ENCODE results near the gene IL11. TPM values are rescaled to one million over a fixed set of nuclear protein-coding genes. Genes with fewer than 3 reads are reported as not detected.
A peak's percentile ranks its signal among the peaks of the same experiment; 100 is the strongest.
"Not testable (repeated sequence)": the region's sequence is repeated elsewhere in the genome, so short reads cannot be mapped to it uniquely, and the experiment has no call there.

The IL11 gene
- total RNA-seq, 6 experiments from 2014 or later = not detected

- whole genome bisulfite sequencing (ENCODE audit: insufficient coverage, low coverage, low lambda C conversion rate, missing lambda C conversion rate) = 25% methylated on average over 2 of the region's 35 CpGs
- ATAC-seq (peak in 1 of 4 donors; percentile 1), DNase-seq (peak in 2 of 3 donors; percentile 50 to 65)
- H3K27me3 ChIP-seq = no peaks in the 10 kb centered on the region
- H3K27ac ChIP-seq = peak overlapping the region; percentile 90 to 95 (median 92)
- H3K36me3 ChIP-seq = peaks cover 0 to 14% (median 3%) of the 10 kb centered on the region in 4 donors
- H3K9me3 ChIP-seq = no peaks in the 10 kb centered on the region
- intact Hi-C loops (cut with DNase I) = loop anchor here in 1 of 2 donors (10.0 kb wide), 1 partner anchor 102 kb away; no protein-coding TSS in a partner anchor
- peak overlapping the region; percentile 71 to 88 (median 83) for H3K4me3 ChIP-seq
- H3K4me1 ChIP-seq = peaks cover 0 to 2% (median 0%) of the 10 kb centered on the region in 4 donors
- TF ChIP-seq CTCF (IDR thresholded peaks at IDR 0.05) = no peak
- no peak for TF ChIP-seq POLR2A (IDR thresholded peaks at IDR 0.05)
These were observed 36.7 kb upstream of the IL11 start for GRCh38 chr19:55406826-55407549.

GRCh38 chr19:55406091-55406825 lies 36.0 kb upstream of the IL11 start:
- Histone ChIP-seq H3K27me3 (no peaks in the 10 kb centered on the region), H3K4me3 (no peak overlapping the region), H3K36me3 (peaks cover 0 to 17% (median 3%) of the 10 kb centered on the region in 4 donors), H3K27ac (no peak overlapping the region), H3K9me3 (no peaks in the 10 kb centered on the region), H3K4me1 (peaks cover 0 to 2% (median 0%) of the 10 kb centered on the region in 4 donors)
- TF ChIP-seq POLR2A (IDR thresholded peaks at IDR 0.05) (no peak), CTCF (IDR thresholded peaks at IDR 0.05) (no peak)
- intact Hi-C loops (cut with DNase I) = loop anchor here in 1 of 2 donors (10.0 kb wide), 1 partner anchor 101 kb away; no protein-coding TSS in a partner anchor
- 76% methylated on average over 13 of the region's 14 CpGs for WGBS (ENCODE audit: insufficient coverage, low coverage, low lambda C conversion rate, missing lambda C conversion rate)
- DNase-seq (no peak), ATAC-seq (no peak)

- H3K27ac ChIP-seq = no peak overlapping the region
- WGBS (ENCODE audit: insufficient coverage, low coverage, low lambda C conversion rate, missing lambda C conversion rate) = 84% methylated on average over 5 of the region's 5 CpGs
- DNase-seq = no peak
- no peaks in the 10 kb centered on the region for H3K27me3 ChIP-seq
- intact Hi-C loops (cut with DNase I) = loop anchor here in 1 of 2 donors (10.0 kb wide), 1 partner anchor 101 kb away; no protein-coding TSS in a partner anchor
- no peak overlapping the region for H3K4me3 ChIP-seq
- no peak for TF ChIP-seq CTCF (IDR thresholded peaks at IDR 0.05)
- no peak for TF ChIP-seq POLR2A (IDR thresholded peaks at IDR 0.05)
- H3K36me3 ChIP-seq = peaks cover 0 to 17% (median 3%) of the 10 kb centered on the region in 4 donors
- no peaks in the 10 kb centered on the region for H3K9me3 ChIP-seq
- ATAC-seq = no peak
- peaks cover 0 to 2% (median 0%) of the 10 kb centered on the region in 4 donors for H3K4me1 ChIP-seq
These were observed 35.4 kb upstream of the IL11 start for GRCh38 chr19:55405638-55406037.

DNA sequence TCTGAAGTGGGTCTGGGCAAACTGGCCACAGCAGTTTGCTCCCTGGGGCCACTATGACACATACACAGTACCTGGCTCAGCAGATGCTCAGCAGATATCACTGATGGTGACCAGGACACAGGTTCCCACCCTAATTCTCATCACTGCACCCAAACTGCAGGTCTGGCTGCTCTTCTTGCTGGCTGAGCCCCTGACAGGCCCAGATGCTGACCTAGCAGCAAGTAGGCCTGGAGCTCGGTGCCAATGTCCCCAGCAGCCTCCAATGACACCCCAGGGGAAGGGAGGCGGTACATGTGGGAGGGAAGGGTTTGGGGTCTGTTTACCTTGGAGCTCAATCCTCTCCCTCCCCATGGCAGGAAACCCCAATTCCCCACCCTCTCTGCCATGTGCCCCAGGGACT lies 32.2 kb upstream of the IL11 start:
- no CpG with 5 or more reads among the region's 2 CpGs for WGBS (ENCODE audit: insufficient coverage, low coverage, low lambda C conversion rate, missing lambda C conversion rate)
- intact Hi-C loops (cut with DNase I) = loop anchor here in 1 of 2 donors (10.0 kb wide), 1 partner anchor 98 kb away; no protein-coding TSS in a partner anchor

DNA sequence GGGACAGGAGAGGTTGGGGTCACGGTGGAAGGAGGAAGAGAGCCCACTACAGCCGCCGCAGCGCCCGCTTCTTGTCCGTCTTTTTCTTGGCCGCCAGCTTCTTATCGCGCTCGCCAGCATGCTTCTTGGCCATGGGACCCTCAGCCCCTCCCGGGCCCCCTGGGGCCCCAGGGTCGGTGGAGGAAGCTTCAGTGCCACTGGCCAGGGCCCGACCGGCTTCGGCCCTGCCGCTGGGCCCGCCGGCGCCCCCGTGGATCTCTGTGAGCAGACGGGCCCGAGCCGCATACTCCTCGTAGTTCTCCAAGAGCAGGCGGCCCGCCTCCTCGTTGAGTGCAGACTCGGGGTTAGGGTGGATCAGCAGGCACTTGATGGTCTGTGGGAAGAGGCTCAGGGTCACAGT lies 31.1 kb upstream of the IL11 start:
- H3K27ac ChIP-seq, ATAC-seq, H3K9me3 ChIP-seq, H3K4me1 ChIP-seq, H3K27me3 ChIP-seq, DNase-seq, H3K4me3 ChIP-seq: not testable (repeated sequence)
- peaks cover 0 to 17% (median 3%) of the 10 kb centered on the region in 4 donors for H3K36me3 ChIP-seq
- intact Hi-C loops (cut with DNase I) = loop anchor here in 1 of 2 donors (10.0 kb wide), 1 partner anchor 97 kb away; no protein-coding TSS in a partner anchor
- WGBS (ENCODE audit: insufficient coverage, low coverage, low lambda C conversion rate, missing lambda C conversion rate) = no CpG with 5 or more reads among the region's 28 CpGs

More for the DNA sequence above, 32.2 kb upstream of the IL11 start:
- TF ChIP-seq CTCF (IDR thresholded peaks at IDR 0.05) = no peak
- no peak for TF ChIP-seq POLR2A (IDR thresholded peaks at IDR 0.05)
- Histone ChIP-seq H3K36me3 (peaks cover 0 to 17% (median 3%) of the 10 kb centered on the region in 4 donors), H3K4me3 (no peak overlapping the region), H3K9me3 (no peaks in the 10 kb centered on the region), H3K27ac (no peak overlapping the region), H3K27me3 (no peaks in the 10 kb centered on the region), H3K4me1 (peaks cover 0 to 2% (median 0%) of the 10 kb centered on the region in 4 donors)
- ATAC-seq (no peak), DNase-seq (no peak)
